Calu3 (cell line): ENCODE data around the gene MEGF10. TPM values are rescaled to one million over a fixed set of nuclear protein-coding genes. Genes with fewer than 3 reads are reported as not detected.

Experiments used
- BruUV-seq: library from RNA; stranded (reverse); fragments of 400-500 nt; replicated peaks from 2 replicates; lab custom pipeline; 2021; lab: Mats Ljungman, UMichigan
- CTCF ChIA-PET: fragments of 300-600 bp; sonication (Branson Sonifier 250); formaldehyde crosslinking; loops from one replicate; lab custom pipeline; 2022; ENCODE audit warnings: antibody characterized with exemption; lab: Charles Lee
- DNase-seq: peaks from one replicate; pipeline ENCODE4 v3.0.0; 2022
- H3K27ac Mint-ChIP-seq: one replicate; pipeline ENCODE4 v1.8.0; 2022; ENCODE audit warnings: mixed read lengths; ENCODE audit not compliant: unreplicated experiment
- H3K27me3 Mint-ChIP-seq: one replicate; pipeline ENCODE4 v1.8.0; 2022; ENCODE audit warnings: mixed read lengths; ENCODE audit not compliant: unreplicated experiment
- H3K36me3 Mint-ChIP-seq: one replicate; pipeline ENCODE4 v1.8.0; 2022; ENCODE audit warnings: mild to moderate bottlenecking, moderate library complexity, mixed read lengths; ENCODE audit not compliant: insufficient read depth, unreplicated experiment
- H3K4me1 Mint-ChIP-seq: one replicate; pipeline ENCODE4 v1.8.0; 2022; ENCODE audit warnings: mild to moderate bottlenecking, low read depth, mixed read lengths; ENCODE audit not compliant: unreplicated experiment
- H3K4me3 Mint-ChIP-seq: one replicate; pipeline ENCODE4 v1.8.0; 2022; ENCODE audit warnings: mild to moderate bottlenecking, low read depth, moderate library complexity, mixed read lengths; ENCODE audit not compliant: unreplicated experiment
- H3K9me3 Mint-ChIP-seq: one replicate; pipeline ENCODE4 v1.8.0; 2022; ENCODE audit warnings: low read depth, mixed read lengths; ENCODE audit not compliant: unreplicated experiment
- CTCF ChIP-seq: fragments of 200-600 bp; IDR thresholded peaks from one replicate; pipeline ENCODE4 v1.8.0; 2022; ENCODE audit warnings: antibody characterized with exemption; ENCODE audit not compliant: unreplicated experiment
- intact Hi-C: fragments of 100-400 bp; cut with micrococcal nuclease; formaldehyde crosslinking; loops from one replicate; pipeline ENCODE4 v1.10.0; 2022; ENCODE audit not compliant: unreplicated experiment
- total RNA-seq: library from RNA; stranded (reverse); gene quantifications from 2 replicates; pipeline ENCODE4 v1.2.3, GENCODE V29; 2022

The MEGF10 gene
- total RNA-seq, 1 experiment from 2014 or later = 0.71 TPM

- Mint-ChIP-seq H3K4me1 (no peaks in the 10 kb centered on the region), H3K4me3 (no peak overlapping the region), H3K27me3 (no peaks in the 10 kb centered on the region), H3K27ac (no peak overlapping the region), H3K9me3 (no peaks in the 10 kb centered on the region), H3K36me3 (no peaks in the 10 kb centered on the region)
- intact Hi-C loops = no loop called here
- no peak for TF ChIP-seq CTCF
- no TSS peak for BruUV-seq
- no peak for DNase-seq
- CTCF ChIA-PET = no interaction called here
These were observed 35.8 kb downstream of the MEGF10 start for GRCh38 chr5:127326431-127326830.

GRCh38 chr5:127326976-127327755 is 36.6 kb downstream of the MEGF10 start:
- Mint-ChIP-seq H3K9me3 (no peaks in the 10 kb centered on the region), H3K4me1 (no peaks in the 10 kb centered on the region), H3K27me3 (no peaks in the 10 kb centered on the region), H3K4me3 (no peak overlapping the region), H3K27ac (no peak overlapping the region), H3K36me3 (no peaks in the 10 kb centered on the region)
- CTCF ChIA-PET = no interaction called here
- BruUV-seq = no TSS peak
- no peak for DNase-seq
- intact Hi-C loops = no loop called here
- TF ChIP-seq CTCF = no peak

GRCh38 chr5:127330116-127330515 is 39.5 kb downstream of the MEGF10 start:
- intact Hi-C loops = no loop called here
- H3K27me3 Mint-ChIP-seq = peaks cover 11% of the 10 kb centered on the region
- H3K27ac Mint-ChIP-seq = no peak overlapping the region
- no peak for DNase-seq
- CTCF ChIA-PET = no interaction called here
- no TSS peak for BruUV-seq
- no peak overlapping the region for H3K4me3 Mint-ChIP-seq
- no peaks in the 10 kb centered on the region for H3K9me3 Mint-ChIP-seq
- no peaks in the 10 kb centered on the region for H3K4me1 Mint-ChIP-seq
- no peaks in the 10 kb centered on the region for H3K36me3 Mint-ChIP-seq
- no peak for TF ChIP-seq CTCF

- Mint-ChIP-seq H3K4me1 (no peaks in the 10 kb centered on the region), H3K27me3 (peaks cover 11% of the 10 kb centered on the region), H3K4me3 (no peak overlapping the region), H3K36me3 (no peaks in the 10 kb centered on the region), H3K27ac (no peak overlapping the region), H3K9me3 (no peaks in the 10 kb centered on the region)
- no peak for DNase-seq
- CTCF ChIA-PET = no interaction called here
- no TSS peak for BruUV-seq
- intact Hi-C loops = no loop called here
- TF ChIP-seq CTCF = no peak
These were observed 41.5 kb downstream of the MEGF10 start for GRCh38 chr5:127331890-127332649.
